Vagina (tissue), 2 donors: ENCODE results near the gene RBM5.

ENCODE experiments used
- CTCF ChIP-seq, 3 experiments: fragments of 450-650 bp in 2 of 3; fragments of 200-600 bp in 1 of 3; sonication (generic) in 1 of 3; IDR thresholded peaks; one replicate each; pipeline ENCODE4 v1.5.1; 2017 to 2019; ENCODE audit warnings: antibody characterized with exemption in 3 of 3, mild to moderate bottlenecking in 2 of 3, moderate library complexity in 2 of 3
- POLR2A ChIP-seq, 2 donors: fragments of 450-650 bp; IDR thresholded peaks; one replicate each; pipeline ENCODE4 v1.6.1; 2017; ENCODE audit warnings: antibody characterized with exemption in 2 of 2, mild to moderate bottlenecking in 2 of 2, moderate library complexity in 2 of 2
- POLR2AphosphoS5 ChIP-seq, 2 donors: sonication (generic); formaldehyde crosslinking; IDR thresholded peaks; one replicate each; pipeline ENCODE4 v1.9.0; 2017; ENCODE audit warnings: antibody characterized with exemption in 2 of 2, mild to moderate bottlenecking in 2 of 2, low read depth in 1 of 2; ENCODE audit not compliant: insufficient read depth in 1 of 2

GRCh38 chr3:50166620-50167019 is 77.9 kb downstream of the RBM5 start:
- no peak for TF ChIP-seq CTCF (IDR thresholded peaks at IDR 0.05)
- no peak for TF ChIP-seq POLR2A (IDR thresholded peaks at IDR 0.05)
- TF ChIP-seq POLR2AphosphoS5 (IDR thresholded peaks at IDR 0.05; ENCODE audit: insufficient read depth in 1 of 2, low read depth in 1 of 2) = no peak
